OCI-LY3 (cell line): ENCODE results near the gene C16orf86.

Experiments used
- H2AFZ ChIP-seq: fragments of 200-600, 300-600 bp; shearing (Covaris generic); 2 replicates; pipeline ENCODE4 v1.6.0; 2014; ENCODE audit warnings: antibody characterized with exemption, low read depth, low read length
- H3K27ac ChIP-seq: fragments of 200-600, 300-600 bp; sonication (generic); 2 replicates; pipeline ENCODE4 v1.5.1; 2014; ENCODE audit warnings: mild to moderate bottlenecking, low read length, moderate library complexity, mixed read lengths
- H3K27me3 ChIP-seq: fragments of 200-600, 300-600 bp; sonication (generic); 2 replicates; pipeline ENCODE4 v1.6.1; 2014; ENCODE audit warnings: low read depth, low read length, mixed read lengths
- H3K36me3 ChIP-seq: fragments of 200-600, 300-600 bp; sonication (generic); replicated peaks from 2 replicates; pipeline ENCODE3; 2014; ENCODE audit warnings: low read depth, low read length, mixed read lengths
- H3K4me1 ChIP-seq: fragments of 300-600, 200-600 bp; sonication (generic); 2 replicates; pipeline ENCODE4 v1.6.1; 2014; ENCODE audit warnings: low read length, mixed read lengths
- H3K4me2 ChIP-seq: fragments of 200-600, 300-600 bp; sonication (generic); 2 replicates; pipeline ENCODE4 v1.6.1; 2014; ENCODE audit warnings: low read length, mixed read lengths
- H3K4me3 ChIP-seq: fragments of 300-600, 200-600 bp; sonication (generic); 2 replicates; pipeline ENCODE4 v1.5.1; 2014; ENCODE audit warnings: antibody characterized with exemption, mild to moderate bottlenecking, low read length, moderate library complexity
- H3K79me2 ChIP-seq: fragments of 300-600, 200-600 bp; shearing (Covaris generic); 2 replicates; pipeline ENCODE4 v1.6.1; 2014; ENCODE audit warnings: mild to moderate bottlenecking, low read length, mixed read lengths
- H3K9ac ChIP-seq: fragments of 300-600, 200-600 bp; shearing (Covaris generic); 2 replicates; pipeline ENCODE4 v1.6.0; 2014; ENCODE audit warnings: mild to moderate bottlenecking, low read length, moderate library complexity
- H3K9me3 ChIP-seq: fragments of 200-600, 300-600 bp; shearing (Covaris generic); 2 replicates; pipeline ENCODE4 v1.6.1; 2014; ENCODE audit warnings: low read length, mixed read lengths; ENCODE audit not compliant: insufficient read depth
- H4K20me1 ChIP-seq: fragments of 200-600, 300-600 bp; sonication (generic); 2 replicates; pipeline ENCODE4 v1.6.1; 2016; ENCODE audit warnings: low read length, mixed read lengths; ENCODE audit not compliant: insufficient read depth
- EZH2phosphoT487 ChIP-seq: fragments of 200-600 bp; shearing (Covaris generic); IDR thresholded peaks from 2 replicates; pipeline ENCODE4 v1.6.1; 2018; ENCODE audit warnings: antibody characterized with exemption, mixed run types, low read depth
- TF ChIP-seq, protein P1 (sequence below): fragments of 200-600, 300-600 bp; sonication (generic); IDR thresholded peaks from 2 replicates; pipeline ENCODE4 v1.5.1; 2014; ENCODE audit warnings: antibody characterized with exemption, low read length, low read depth

C16orf86 gene

DNA sequence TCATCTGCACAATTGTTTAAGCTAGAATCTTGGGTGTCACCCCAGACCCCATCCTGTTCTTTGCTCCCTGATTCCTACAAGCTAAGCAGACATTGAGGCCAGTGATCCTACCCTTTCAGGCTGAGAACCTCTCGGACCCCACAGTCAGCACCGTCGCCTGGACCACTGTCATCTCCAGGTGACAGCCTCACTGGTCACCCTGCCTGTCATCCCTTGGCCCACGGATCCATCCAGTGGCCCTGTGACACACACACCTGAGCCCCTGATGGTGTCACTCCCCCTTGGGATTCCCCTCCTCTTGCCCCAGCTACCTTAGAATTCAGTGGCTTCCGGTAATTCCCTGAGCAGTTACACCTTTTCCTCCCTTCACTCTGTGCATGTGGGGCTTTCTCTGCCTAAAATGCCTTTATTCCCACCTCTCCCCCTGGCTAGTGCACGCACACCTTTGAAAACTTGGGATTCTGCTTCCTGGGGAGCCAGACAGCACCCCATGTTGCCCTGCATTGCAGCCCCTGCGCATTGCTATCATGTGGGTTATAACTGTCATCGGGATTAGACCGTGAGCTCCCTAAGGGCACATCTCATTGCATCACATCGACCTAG lies 3.0 kb downstream of the C16orf86 start:
- H3K4me3 ChIP-seq = no peak overlapping the region
- H3K27ac ChIP-seq = no peak overlapping the region
- H4K20me1 ChIP-seq = no peaks in the 10 kb centered on the region
- peak overlapping the region; percentile 99 for H3K4me2 ChIP-seq
- no peaks in the 10 kb centered on the region for H3K27me3 ChIP-seq
- no peaks in the 10 kb centered on the region for H3K79me2 ChIP-seq
- no peak for TF ChIP-seq EZH2phosphoT487
- no peak overlapping the region; the same call in 1 of the 2 replicates for H3K9ac ChIP-seq
- peaks cover 54% of the 10 kb centered on the region for H3K4me1 ChIP-seq
- H3K9me3 ChIP-seq = no peaks in the 10 kb centered on the region
- no peaks in the 10 kb centered on the region for H3K36me3 ChIP-seq
- no peak overlapping the region for H2AFZ ChIP-seq

DNA sequence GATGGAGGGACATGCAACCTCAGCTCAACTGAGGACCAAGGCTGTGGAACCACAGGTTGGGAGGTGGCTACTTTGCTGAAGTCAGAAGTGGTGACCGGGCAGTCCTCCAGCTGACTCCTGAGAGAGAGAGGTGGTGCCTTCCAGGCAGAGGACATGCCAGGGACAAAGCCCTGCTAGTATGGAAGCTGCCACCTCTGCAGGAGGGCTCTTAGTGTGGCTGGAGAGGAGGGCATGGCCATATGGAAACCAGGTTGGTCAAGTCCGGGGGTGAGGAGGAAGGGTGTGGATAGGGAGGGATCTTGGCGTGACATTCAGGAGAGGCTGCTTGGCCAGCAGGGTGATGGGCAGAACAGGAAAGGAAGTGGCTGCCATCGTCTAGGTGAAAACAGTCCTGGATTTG lies 5.7 kb downstream of the C16orf86 start:
- no peaks in the 10 kb centered on the region for H3K9me3 ChIP-seq
- no peak overlapping the region for H3K27ac ChIP-seq
- H3K36me3 ChIP-seq = no peaks in the 10 kb centered on the region
- no peak overlapping the region for H2AFZ ChIP-seq
- TF ChIP-seq, protein P1, sequence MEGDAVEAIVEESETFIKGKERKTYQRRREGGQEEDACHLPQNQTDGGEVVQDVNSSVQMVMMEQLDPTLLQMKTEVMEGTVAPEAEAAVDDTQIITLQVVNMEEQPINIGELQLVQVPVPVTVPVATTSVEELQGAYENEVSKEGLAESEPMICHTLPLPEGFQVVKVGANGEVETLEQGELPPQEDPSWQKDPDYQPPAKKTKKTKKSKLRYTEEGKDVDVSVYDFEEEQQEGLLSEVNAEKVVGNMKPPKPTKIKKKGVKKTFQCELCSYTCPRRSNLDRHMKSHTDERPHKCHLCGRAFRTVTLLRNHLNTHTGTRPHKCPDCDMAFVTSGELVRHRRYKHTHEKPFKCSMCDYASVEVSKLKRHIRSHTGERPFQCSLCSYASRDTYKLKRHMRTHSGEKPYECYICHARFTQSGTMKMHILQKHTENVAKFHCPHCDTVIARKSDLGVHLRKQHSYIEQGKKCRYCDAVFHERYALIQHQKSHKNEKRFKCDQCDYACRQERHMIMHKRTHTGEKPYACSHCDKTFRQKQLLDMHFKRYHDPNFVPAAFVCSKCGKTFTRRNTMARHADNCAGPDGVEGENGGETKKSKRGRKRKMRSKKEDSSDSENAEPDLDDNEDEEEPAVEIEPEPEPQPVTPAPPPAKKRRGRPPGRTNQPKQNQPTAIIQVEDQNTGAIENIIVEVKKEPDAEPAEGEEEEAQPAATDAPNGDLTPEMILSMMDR = no peak
- TF ChIP-seq EZH2phosphoT487 = no peak
- no peaks in the 10 kb centered on the region for H3K79me2 ChIP-seq
- no peaks in the 10 kb centered on the region for H3K27me3 ChIP-seq
- H3K9ac ChIP-seq = no peak overlapping the region
- H3K4me3 ChIP-seq = no peak overlapping the region
- no peak overlapping the region; the same call in 1 of the 2 replicates for H3K4me2 ChIP-seq
- H4K20me1 ChIP-seq = no peaks in the 10 kb centered on the region
- peaks cover 45% of the 10 kb centered on the region for H3K4me1 ChIP-seq

DNA sequence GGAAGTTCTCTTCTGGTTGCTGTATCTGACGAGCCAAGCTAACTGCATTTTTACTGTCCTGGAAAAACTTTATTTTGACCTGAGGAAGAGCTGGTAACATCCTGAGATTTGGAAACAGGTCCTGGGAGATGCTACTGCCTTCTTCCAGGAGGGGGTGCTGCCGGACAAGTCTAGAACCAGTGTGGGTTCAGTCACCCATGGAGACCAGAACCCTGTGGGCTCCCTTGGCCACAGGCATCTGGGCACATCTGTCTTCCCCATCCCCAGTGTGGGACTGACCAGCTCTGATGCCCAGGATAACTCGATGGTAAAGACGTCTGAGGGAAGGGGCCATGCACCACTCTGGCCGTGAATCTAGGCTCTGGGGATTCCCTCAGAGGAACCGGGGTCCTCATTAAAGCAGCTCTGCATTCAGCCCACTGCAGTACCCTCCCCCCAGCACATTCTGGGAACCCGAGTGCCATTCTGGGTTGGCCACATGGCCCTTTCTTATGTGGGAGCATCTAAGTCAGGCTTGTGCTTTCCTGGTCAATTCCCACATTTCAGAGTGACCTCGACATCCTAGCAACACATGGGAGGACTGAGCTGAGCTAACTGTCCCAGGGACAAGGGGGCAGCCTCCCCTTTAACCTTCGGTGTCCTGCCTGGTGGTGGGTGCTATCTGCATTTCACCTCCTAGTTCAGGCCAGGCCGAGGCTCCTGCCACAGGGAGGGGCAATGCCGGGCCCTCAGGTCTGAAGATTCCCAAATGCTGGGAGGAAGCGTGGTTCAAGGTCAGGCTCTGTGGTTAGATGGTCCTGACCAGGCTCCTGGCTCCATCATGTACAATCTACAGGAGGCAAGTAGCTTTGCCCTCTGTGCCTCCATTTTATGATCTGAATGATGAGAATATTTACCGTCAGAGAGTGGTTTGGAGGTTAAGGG lies 6.4 kb downstream of the C16orf86 start:
- Histone ChIP-seq H3K9ac (no peak overlapping the region), H4K20me1 (no peaks in the 10 kb centered on the region), H3K9me3 (no peaks in the 10 kb centered on the region), H3K36me3 (no peaks in the 10 kb centered on the region), H3K4me1 (peaks cover 38% of the 10 kb centered on the region), H3K4me2 (peak overlapping the region; percentile 55), H3K27me3 (no peaks in the 10 kb centered on the region), H2AFZ (no peak overlapping the region), H3K79me2 (no peaks in the 10 kb centered on the region), H3K4me3 (no peak overlapping the region), H3K27ac (no peak overlapping the region)
- TF ChIP-seq EZH2phosphoT487 = no peak
- TF ChIP-seq, protein P1 = peak; percentile 89

DNA sequence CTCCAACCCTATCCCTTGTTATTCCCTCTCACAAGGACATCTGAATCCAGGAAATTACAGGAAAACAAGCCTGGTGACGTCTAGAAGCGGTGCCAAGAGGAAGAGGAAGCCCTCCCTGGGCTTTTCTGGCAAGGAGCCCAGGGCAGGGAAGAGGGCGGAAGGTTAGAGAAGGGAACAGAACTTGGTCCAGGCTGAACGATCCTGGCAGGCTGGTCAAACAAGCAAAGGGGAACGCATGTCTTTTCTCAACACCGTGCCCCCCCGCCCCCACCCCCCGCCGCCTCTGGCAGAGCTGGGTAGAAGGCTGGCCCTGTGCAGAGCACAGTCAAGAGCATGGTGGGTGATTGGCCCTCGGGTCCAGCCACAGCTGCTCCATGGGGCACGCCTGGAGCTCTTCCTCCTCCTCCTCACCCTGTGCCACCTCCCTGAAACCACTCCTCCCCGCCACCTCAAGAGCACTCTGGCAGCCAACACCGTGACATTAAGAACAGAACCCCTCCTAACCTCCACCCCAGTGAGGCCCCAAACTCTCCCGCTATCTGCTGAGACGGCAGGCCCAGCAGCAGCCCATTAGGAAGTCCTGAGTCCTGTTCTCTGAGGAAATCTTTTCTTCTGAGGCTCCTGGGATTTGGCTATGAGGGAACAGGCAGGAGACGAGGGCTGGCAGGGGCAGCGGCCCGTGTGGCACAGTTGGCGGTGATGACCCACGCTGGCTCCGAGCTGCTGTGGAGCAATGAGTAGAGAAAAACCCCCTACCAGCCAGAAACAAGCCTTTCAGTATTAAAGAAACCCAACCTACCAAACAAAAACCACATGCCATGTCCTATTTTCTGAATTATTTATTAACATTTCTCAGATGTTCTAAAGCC lies 7.3 kb downstream of the C16orf86 start:
- Histone ChIP-seq H3K4me1 (peaks cover 29% of the 10 kb centered on the region), H3K4me2 (no peak overlapping the region), H3K27me3 (no peaks in the 10 kb centered on the region), H2AFZ (no peak overlapping the region), H3K36me3 (no peaks in the 10 kb centered on the region), H3K9me3 (no peaks in the 10 kb centered on the region), H3K27ac (no peak overlapping the region), H3K9ac (no peak overlapping the region), H3K4me3 (no peak overlapping the region), H4K20me1 (no peaks in the 10 kb centered on the region), H3K79me2 (no peaks in the 10 kb centered on the region)
- TF ChIP-seq, protein P1 = no peak
- TF ChIP-seq EZH2phosphoT487 = no peak
